ENCODE data around the gene RFT1.

Gene RFT1

GRCh38 chr3:53068176-53068575, 62.1 kb downstream of the RFT1 start:
- H3K36me3 ChIP-seq (ENCODE audit: control insufficient read depth, low read length), result no peaks in the 10 kb centered on the region
- H3K79me2 ChIP-seq (ENCODE audit: control insufficient read depth, low read length), result no peaks in the 10 kb centered on the region
- no peak overlapping the region for H3K4me3 ChIP-seq (ENCODE audit: low read length)
- peaks cover 4% of the 10 kb centered on the region; the same call in 1 of the 2 replicates for H3K27me3 ChIP-seq (ENCODE audit: control insufficient read depth, low read length)
- H3K4me2 ChIP-seq (ENCODE audit: low read length), result no peak overlapping the region
- H3K9me3 ChIP-seq (ENCODE audit: control insufficient read depth, insufficient read depth, low read length), result no peaks in the 10 kb centered on the region
- no peak overlapping the region for H3K27ac ChIP-seq (ENCODE audit: low read depth, low read length)
- H3K9me2 ChIP-seq (replicated peaks; ENCODE audit: control insufficient read depth, low read length), result no peaks in the 10 kb centered on the region
- TF ChIP-seq EZH2phosphoT487 (IDR thresholded peaks at IDR 0.05; ENCODE audit: borderline replicate concordance, low read length) (no peak), CTCF (IDR thresholded peaks at IDR 0.05; ENCODE audit: low read depth, low read length, poor library complexity, severe bottlenecking) (no peak)
- no peaks in the 10 kb centered on the region for H4K20me1 ChIP-seq (ENCODE audit: control insufficient read depth, insufficient read depth, low read depth, low read length)
- peaks cover 11% of the 10 kb centered on the region for H3K4me1 ChIP-seq (ENCODE audit: control insufficient read depth, low read length)
- no peaks in the 10 kb centered on the region for H3F3A ChIP-seq (ENCODE audit: control insufficient read depth, insufficient read depth)

- H3K4me3 ChIP-seq (ENCODE audit: low read length), result no peak overlapping the region
- no peaks in the 10 kb centered on the region for H3K36me3 ChIP-seq (ENCODE audit: control insufficient read depth, low read length)
- peaks cover 4% of the 10 kb centered on the region; the same call in 1 of the 2 replicates for H3K27me3 ChIP-seq (ENCODE audit: control insufficient read depth, low read length)
- H3K9me2 ChIP-seq (replicated peaks; ENCODE audit: control insufficient read depth, low read length), result no peaks in the 10 kb centered on the region
- H3K27ac ChIP-seq (ENCODE audit: low read depth, low read length), result no peak overlapping the region
- no peaks in the 10 kb centered on the region for H3F3A ChIP-seq (ENCODE audit: control insufficient read depth, insufficient read depth)
- no peak overlapping the region for H3K4me2 ChIP-seq (ENCODE audit: low read length)
- no peaks in the 10 kb centered on the region for H3K9me3 ChIP-seq (ENCODE audit: control insufficient read depth, insufficient read depth, low read length)
- TF ChIP-seq CTCF (IDR thresholded peaks at IDR 0.05; ENCODE audit: low read depth, low read length, poor library complexity, severe bottlenecking) (no peak), EZH2phosphoT487 (IDR thresholded peaks at IDR 0.05; ENCODE audit: borderline replicate concordance, low read length) (no peak)
- no peaks in the 10 kb centered on the region for H4K20me1 ChIP-seq (ENCODE audit: control insufficient read depth, insufficient read depth, low read depth, low read length)
- peaks cover 5% of the 10 kb centered on the region for H3K4me1 ChIP-seq (ENCODE audit: control insufficient read depth, low read length)
- H3K79me2 ChIP-seq (ENCODE audit: control insufficient read depth, low read length), result no peaks in the 10 kb centered on the region
Measured at GRCh38 chr3:53067567-53067966, 62.7 kb downstream of the RFT1 start.

- H3F3A ChIP-seq (ENCODE audit: control insufficient read depth, insufficient read depth), result no peaks in the 10 kb centered on the region
- no peaks in the 10 kb centered on the region for H3K36me3 ChIP-seq (ENCODE audit: control insufficient read depth, low read length)
- H3K9me2 ChIP-seq (replicated peaks; ENCODE audit: control insufficient read depth, low read length), result no peaks in the 10 kb centered on the region
- peaks cover 10% of the 10 kb centered on the region for H3K27me3 ChIP-seq (ENCODE audit: control insufficient read depth, low read length)
- no peaks in the 10 kb centered on the region for H3K79me2 ChIP-seq (ENCODE audit: control insufficient read depth, low read length)
- H3K4me3 ChIP-seq (ENCODE audit: low read length), result no peak overlapping the region
- H3K4me2 ChIP-seq (ENCODE audit: low read length), result no peak overlapping the region
- H3K27ac ChIP-seq (ENCODE audit: low read depth, low read length), result no peak overlapping the region
- no peaks in the 10 kb centered on the region for H3K9me3 ChIP-seq (ENCODE audit: control insufficient read depth, insufficient read depth, low read length)
- no peaks in the 10 kb centered on the region for H3K4me1 ChIP-seq (ENCODE audit: control insufficient read depth, low read length)
- TF ChIP-seq CTCF (IDR thresholded peaks at IDR 0.05; ENCODE audit: low read depth, low read length, poor library complexity, severe bottlenecking) (no peak), EZH2phosphoT487 (IDR thresholded peaks at IDR 0.05; ENCODE audit: borderline replicate concordance, low read length) (no peak)
- H4K20me1 ChIP-seq (ENCODE audit: control insufficient read depth, insufficient read depth, low read depth, low read length), result no peaks in the 10 kb centered on the region
Measured at GRCh38 chr3:53065841-53066480, 64.3 kb downstream of the RFT1 start.

Data from DOHH2 (cell line).